Measurements from ENCODE around the gene ARRDC4. TPM values are rescaled to one million over a fixed set of nuclear protein-coding genes. Genes with fewer than 3 reads are reported as not detected.

Gene ARRDC4
- total RNA-seq, 1 experiment from 2014 or later, result 9.0 TPM

DNA sequence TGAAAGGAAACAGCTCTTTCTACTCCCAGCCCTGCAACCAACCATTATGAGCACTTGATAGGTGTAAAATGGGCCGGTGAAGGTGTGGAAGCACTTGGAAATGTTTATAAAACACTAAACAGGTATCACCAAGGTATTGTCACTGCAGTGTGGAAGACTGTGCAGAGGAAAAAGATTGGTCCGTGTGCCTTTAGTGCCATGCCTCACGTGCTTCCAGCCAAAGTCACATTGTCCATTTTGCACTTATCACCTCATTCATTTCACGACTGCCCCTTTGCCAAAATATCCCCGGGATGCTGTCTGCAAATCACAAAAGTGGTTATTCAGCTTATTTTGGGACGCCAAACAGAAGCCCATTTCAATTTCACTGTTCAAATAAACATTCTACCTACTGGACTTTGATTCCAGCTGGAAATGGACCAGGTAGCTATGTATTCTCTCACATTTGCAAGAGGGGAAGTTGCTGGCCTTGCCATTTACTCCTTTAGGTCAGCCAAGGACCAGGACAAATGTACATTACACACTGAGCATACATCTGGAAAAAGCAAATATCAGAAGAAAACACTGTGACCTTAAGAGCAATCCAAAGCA is 58.4 kb downstream of the ARRDC4 start:
- POLR2A ChIA-PET, result no interaction called here
- CTCF ChIA-PET, result interaction anchor here (1.2 kb wide), 1 partner anchor 23 kb away, joined by 4 read pairs; no protein-coding TSS in a partner anchor
- ATAC-seq (no peak), DNase-seq (ENCODE audit: low spot score) (no peak)
- Mint-ChIP-seq H3K9me3 (peaks cover 6% of the 10 kb centered on the region), H3K27ac (no peak overlapping the region), H3K27me3 (ENCODE audit: low read depth) (no peaks in the 10 kb centered on the region), H3K4me1 (no peaks in the 10 kb centered on the region), H3K4me3 (no peak overlapping the region), H3K36me3 (peaks cover 4% of the 10 kb centered on the region; the same call in 1 of the 2 replicates)
- no peak for TF ChIP-seq NFE2L1 (CRISPR knock-in tag; IDR thresholded peaks at IDR 0.05)
- TF ChIP-seq, protein P1, sequence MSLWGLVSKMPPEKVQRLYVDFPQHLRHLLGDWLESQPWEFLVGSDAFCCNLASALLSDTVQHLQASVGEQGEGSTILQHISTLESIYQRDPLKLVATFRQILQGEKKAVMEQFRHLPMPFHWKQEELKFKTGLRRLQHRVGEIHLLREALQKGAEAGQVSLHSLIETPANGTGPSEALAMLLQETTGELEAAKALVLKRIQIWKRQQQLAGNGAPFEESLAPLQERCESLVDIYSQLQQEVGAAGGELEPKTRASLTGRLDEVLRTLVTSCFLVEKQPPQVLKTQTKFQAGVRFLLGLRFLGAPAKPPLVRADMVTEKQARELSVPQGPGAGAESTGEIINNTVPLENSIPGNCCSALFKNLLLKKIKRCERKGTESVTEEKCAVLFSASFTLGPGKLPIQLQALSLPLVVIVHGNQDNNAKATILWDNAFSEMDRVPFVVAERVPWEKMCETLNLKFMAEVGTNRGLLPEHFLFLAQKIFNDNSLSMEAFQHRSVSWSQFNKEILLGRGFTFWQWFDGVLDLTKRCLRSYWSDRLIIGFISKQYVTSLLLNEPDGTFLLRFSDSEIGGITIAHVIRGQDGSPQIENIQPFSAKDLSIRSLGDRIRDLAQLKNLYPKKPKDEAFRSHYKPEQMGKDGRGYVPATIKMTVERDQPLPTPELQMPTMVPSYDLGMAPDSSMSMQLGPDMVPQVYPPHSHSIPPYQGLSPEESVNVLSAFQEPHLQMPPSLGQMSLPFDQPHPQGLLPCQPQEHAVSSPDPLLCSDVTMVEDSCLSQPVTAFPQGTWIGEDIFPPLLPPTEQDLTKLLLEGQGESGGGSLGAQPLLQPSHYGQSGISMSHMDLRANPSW (CRISPR knock-in tag; conservative IDR thresholded peaks at IDR 0.05; ENCODE audit: low read depth), result no peak
- TF ChIP-seq, protein P2, sequence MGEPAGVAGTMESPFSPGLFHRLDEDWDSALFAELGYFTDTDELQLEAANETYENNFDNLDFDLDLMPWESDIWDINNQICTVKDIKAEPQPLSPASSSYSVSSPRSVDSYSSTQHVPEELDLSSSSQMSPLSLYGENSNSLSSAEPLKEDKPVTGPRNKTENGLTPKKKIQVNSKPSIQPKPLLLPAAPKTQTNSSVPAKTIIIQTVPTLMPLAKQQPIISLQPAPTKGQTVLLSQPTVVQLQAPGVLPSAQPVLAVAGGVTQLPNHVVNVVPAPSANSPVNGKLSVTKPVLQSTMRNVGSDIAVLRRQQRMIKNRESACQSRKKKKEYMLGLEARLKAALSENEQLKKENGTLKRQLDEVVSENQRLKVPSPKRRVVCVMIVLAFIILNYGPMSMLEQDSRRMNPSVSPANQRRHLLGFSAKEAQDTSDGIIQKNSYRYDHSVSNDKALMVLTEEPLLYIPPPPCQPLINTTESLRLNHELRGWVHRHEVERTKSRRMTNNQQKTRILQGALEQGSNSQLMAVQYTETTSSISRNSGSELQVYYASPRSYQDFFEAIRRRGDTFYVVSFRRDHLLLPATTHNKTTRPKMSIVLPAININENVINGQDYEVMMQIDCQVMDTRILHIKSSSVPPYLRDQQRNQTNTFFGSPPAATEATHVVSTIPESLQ (CRISPR knock-in tag; IDR thresholded peaks at IDR 0.05), result no peak
- no peak for TF ChIP-seq NFATC4 (CRISPR knock-in tag; IDR thresholded peaks at IDR 0.05)
- TF ChIP-seq NR1H2 (CRISPR knock-in tag; IDR thresholded peaks at IDR 0.05), result no peak
- no peak for TF ChIP-seq TP53 (CRISPR knock-in tag; IDR thresholded peaks at IDR 0.05)
- no peak for TF ChIP-seq GABPB1 (CRISPR knock-in tag; IDR thresholded peaks at IDR 0.05)
- no peak for TF ChIP-seq HMGA2 (CRISPR knock-in tag; IDR thresholded peaks at IDR 0.05)
- TF ChIP-seq, protein P3, sequence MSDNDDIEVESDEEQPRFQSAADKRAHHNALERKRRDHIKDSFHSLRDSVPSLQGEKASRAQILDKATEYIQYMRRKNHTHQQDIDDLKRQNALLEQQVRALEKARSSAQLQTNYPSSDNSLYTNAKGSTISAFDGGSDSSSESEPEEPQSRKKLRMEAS (CRISPR knock-in tag; IDR thresholded peaks at IDR 0.05), result no peak
- TF ChIP-seq, protein P4, sequence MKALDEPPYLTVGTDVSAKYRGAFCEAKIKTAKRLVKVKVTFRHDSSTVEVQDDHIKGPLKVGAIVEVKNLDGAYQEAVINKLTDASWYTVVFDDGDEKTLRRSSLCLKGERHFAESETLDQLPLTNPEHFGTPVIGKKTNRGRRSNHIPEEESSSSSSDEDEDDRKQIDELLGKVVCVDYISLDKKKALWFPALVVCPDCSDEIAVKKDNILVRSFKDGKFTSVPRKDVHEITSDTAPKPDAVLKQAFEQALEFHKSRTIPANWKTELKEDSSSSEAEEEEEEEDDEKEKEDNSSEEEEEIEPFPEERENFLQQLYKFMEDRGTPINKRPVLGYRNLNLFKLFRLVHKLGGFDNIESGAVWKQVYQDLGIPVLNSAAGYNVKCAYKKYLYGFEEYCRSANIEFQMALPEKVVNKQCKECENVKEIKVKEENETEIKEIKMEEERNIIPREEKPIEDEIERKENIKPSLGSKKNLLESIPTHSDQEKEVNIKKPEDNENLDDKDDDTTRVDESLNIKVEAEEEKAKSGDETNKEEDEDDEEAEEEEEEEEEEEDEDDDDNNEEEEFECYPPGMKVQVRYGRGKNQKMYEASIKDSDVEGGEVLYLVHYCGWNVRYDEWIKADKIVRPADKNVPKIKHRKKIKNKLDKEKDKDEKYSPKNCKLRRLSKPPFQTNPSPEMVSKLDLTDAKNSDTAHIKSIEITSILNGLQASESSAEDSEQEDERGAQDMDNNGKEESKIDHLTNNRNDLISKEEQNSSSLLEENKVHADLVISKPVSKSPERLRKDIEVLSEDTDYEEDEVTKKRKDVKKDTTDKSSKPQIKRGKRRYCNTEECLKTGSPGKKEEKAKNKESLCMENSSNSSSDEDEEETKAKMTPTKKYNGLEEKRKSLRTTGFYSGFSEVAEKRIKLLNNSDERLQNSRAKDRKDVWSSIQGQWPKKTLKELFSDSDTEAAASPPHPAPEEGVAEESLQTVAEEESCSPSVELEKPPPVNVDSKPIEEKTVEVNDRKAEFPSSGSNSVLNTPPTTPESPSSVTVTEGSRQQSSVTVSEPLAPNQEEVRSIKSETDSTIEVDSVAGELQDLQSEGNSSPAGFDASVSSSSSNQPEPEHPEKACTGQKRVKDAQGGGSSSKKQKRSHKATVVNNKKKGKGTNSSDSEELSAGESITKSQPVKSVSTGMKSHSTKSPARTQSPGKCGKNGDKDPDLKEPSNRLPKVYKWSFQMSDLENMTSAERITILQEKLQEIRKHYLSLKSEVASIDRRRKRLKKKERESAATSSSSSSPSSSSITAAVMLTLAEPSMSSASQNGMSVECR (CRISPR knock-in tag; IDR thresholded peaks at IDR 0.05; ENCODE audit: borderline replicate concordance), result no peak
- TF ChIP-seq TEAD4 (CRISPR knock-in tag; IDR thresholded peaks at IDR 0.05), result no peak
- no peak for TF ChIP-seq CREB1 (CRISPR knock-in tag; IDR thresholded peaks at IDR 0.05)
